ENCODE data around the gene DAZAP1.

GRCh38 chr19:1395194-1396018 is 12.0 kb upstream of the DAZAP1 start:
- TF ChIP-seq EZH2 (IDR thresholded peaks at IDR 0.05; ENCODE audit: insufficient read depth, poor library complexity, severe bottlenecking) (no peak), EZH2phosphoT487 (IDR thresholded peaks at IDR 0.05; ENCODE audit: insufficient read depth, low read depth) (no peak)
